Esophagus muscularis mucosa (tissue), 4 donors: ENCODE results near the gene GAS6. TPM values are rescaled to one million over a fixed set of nuclear protein-coding genes. Genes with fewer than 3 reads are reported as not detected.
A peak's percentile ranks its signal among the peaks of the same experiment; 100 is the strongest.

Experiments
- DNase-seq: peaks from one replicate; pipeline ENCODE4 v3.0.0-alpha.2; 2017; ENCODE audit errors: extremely low spot score
- H3K27ac ChIP-seq, 4 donors: fragments of 200-600 bp; sonication (generic); replicated peaks in 1 of 4; 1 replicate in 3 of 4; 2 replicates in 1 of 4; pipeline ENCODE4 v1.5.1; 2016 to 2019; ENCODE audit warnings: mild to moderate bottlenecking in 1 of 4
- H3K27me3 ChIP-seq, 4 donors: fragments of 200-600 bp; sonication (generic); one replicate each; pipeline versions ENCODE4 v1.5.1 to v1.6.0; 2016 to 2019
- H3K36me3 ChIP-seq, 4 donors: fragments of 200-600 bp; sonication (generic); one replicate each; pipeline ENCODE4 v1.5.1; 2016 to 2019
- H3K4me1 ChIP-seq, 4 donors: fragments of 200-600 bp; sonication (generic); one replicate each; pipeline ENCODE4 v1.5.1; 2016 to 2019
- H3K4me3 ChIP-seq, 4 donors: fragments of 200-600 bp; sonication (generic); 1 replicate in 2 of 4; 2 replicates in 2 of 4; pipeline ENCODE4 v1.5.1; 2016 to 2019; ENCODE audit warnings: mild to moderate bottlenecking in 4 of 4, moderate library complexity in 1 of 4
- H3K9me3 ChIP-seq, 4 donors: fragments of 200-600 bp; sonication (generic); 1 replicate in 3 of 4; 2 replicates in 1 of 4; pipeline ENCODE4 v1.5.1; 2016 to 2019
- CTCF ChIP-seq, 3 experiments: fragments of 200-600 bp in 2 of 3; fragments of 450-650 bp in 1 of 3; sonication (generic) in 2 of 3; IDR thresholded peaks; one replicate each; pipeline ENCODE4 v1.5.1; 2017 to 2019; ENCODE audit warnings: antibody characterized with exemption in 3 of 3, mild to moderate bottlenecking in 2 of 3, moderate library complexity in 1 of 3
- EP300 ChIP-seq: sonication (generic); formaldehyde crosslinking; IDR thresholded peaks from one replicate; pipeline ENCODE4 v1.6.1; 2017; ENCODE audit warnings: antibody characterized with exemption
- POLR2A ChIP-seq: fragments of 450-650 bp; IDR thresholded peaks from one replicate; pipeline ENCODE4 v1.6.1; 2017; ENCODE audit warnings: antibody characterized with exemption, moderate library complexity, mild to moderate bottlenecking, low read depth
- POLR2AphosphoS5 ChIP-seq, 2 donors: sonication (generic); formaldehyde crosslinking; IDR thresholded peaks; one replicate each; pipeline ENCODE4 v1.6.1; 2017; ENCODE audit warnings: antibody characterized with exemption in 2 of 2
- WGBS: methylation state at CpG from one replicate; pipeline ENCODE4 v1.1.5; 2018; 5-methylcytosine and 5-hydroxymethylcytosine counted together
- intact Hi-C: fragments of 100-400 bp; cut with DNase I; formaldehyde crosslinking; loops from one replicate; pipeline ENCODE4 v1.15.1; 2023
- total RNA-seq, 4 donors: library from RNA; depleted of rRNA; stranded (reverse); fragments of >200 nt; gene quantifications; one replicate each; pipeline versions ENCODE4 v1.1.0 to v1.2.1, GENCODE V29; 2016

GAS6 gene
- total RNA-seq, 4 donors from 2014 or later: 241 to 459 (median 346) TPM

- 94% methylated on average over 15 of the region's 15 CpGs for WGBS
- peaks cover 19 to 58% (median 47%) of the 10 kb centered on the region in 4 donors for H3K4me1 ChIP-seq
- H3K27ac ChIP-seq: peak overlapping the region in 2 of 4 donors; percentile 21 to 71
- H3K27me3 ChIP-seq: no peaks in the 10 kb centered on the region
- no peak overlapping the region for H3K4me3 ChIP-seq
- H3K9me3 ChIP-seq: no peaks in the 10 kb centered on the region
- intact Hi-C loops: no loop called here
- no peak for TF ChIP-seq POLR2A
- TF ChIP-seq EP300: no peak
- TF ChIP-seq CTCF (IDR thresholded peaks at IDR 0.05): no peak
- no peak for TF ChIP-seq POLR2AphosphoS5 (IDR thresholded peaks at IDR 0.05)
- no peaks in the 10 kb centered on the region for H3K36me3 ChIP-seq
- DNase-seq: peak; percentile 24
Observed at GRCh38 chr13:113898391-113898790, 34.5 kb upstream of the GAS6 start.

GRCh38 chr13:113897966-113898365 is 34.1 kb upstream of the GAS6 start:
- no peaks in the 10 kb centered on the region for H3K9me3 ChIP-seq
- no peaks in the 10 kb centered on the region for H3K27me3 ChIP-seq
- DNase-seq: peak; percentile 62
- TF ChIP-seq POLR2AphosphoS5 (IDR thresholded peaks at IDR 0.05) (no peak), EP300 (no peak), CTCF (IDR thresholded peaks at IDR 0.05) (no peak), POLR2A (no peak)
- intact Hi-C loops: no loop called here
- no peak overlapping the region for H3K4me3 ChIP-seq
- H3K27ac ChIP-seq: peak overlapping the region; percentile 52 to 71 (median 56)
- 89% methylated on average over 3 of the region's 4 CpGs for WGBS
- H3K36me3 ChIP-seq: no peaks in the 10 kb centered on the region
- peaks cover 15 to 54% (median 43%) of the 10 kb centered on the region in 4 donors for H3K4me1 ChIP-seq

- peak; percentile 86 for DNase-seq
- intact Hi-C loops: no loop called here
- H3K27ac ChIP-seq: peak overlapping the region; percentile 52 to 71 (median 56)
Observed at GRCh38 chr13:113897161-113897560, 33.3 kb upstream of the GAS6 start.

GRCh38 chr13:113895436-113895835 is 31.6 kb upstream of the GAS6 start:
- DNase-seq: no peak
- Histone ChIP-seq H3K27me3 (no peaks in the 10 kb centered on the region), H3K4me3 (no peak overlapping the region), H3K9me3 (no peaks in the 10 kb centered on the region), H3K4me1 (peaks cover 14 to 35% (median 28%) of the 10 kb centered on the region in 4 donors), H3K27ac (no peak overlapping the region), H3K36me3 (no peaks in the 10 kb centered on the region)
- TF ChIP-seq EP300 (no peak), POLR2AphosphoS5 (IDR thresholded peaks at IDR 0.05) (no peak), CTCF (IDR thresholded peaks at IDR 0.05) (no peak), POLR2A (no peak)
- intact Hi-C loops: no loop called here
- WGBS: 57% methylated on average over 1 of the region's 1 CpG

More at GRCh38 chr13:113897161-113897560, 33.3 kb upstream of the GAS6 start:
- no peaks in the 10 kb centered on the region for H3K36me3 ChIP-seq
- WGBS: 30% methylated on average over 4 of the region's 4 CpGs
- no peak overlapping the region for H3K4me3 ChIP-seq
- H3K4me1 ChIP-seq: peaks cover 14 to 46% (median 36%) of the 10 kb centered on the region in 4 donors
- H3K27me3 ChIP-seq: no peaks in the 10 kb centered on the region
- no peak for TF ChIP-seq CTCF (IDR thresholded peaks at IDR 0.05)
- TF ChIP-seq EP300: no peak
- TF ChIP-seq POLR2AphosphoS5 (IDR thresholded peaks at IDR 0.05): peak in 1 of 2 donors; percentile 76
- H3K9me3 ChIP-seq: no peaks in the 10 kb centered on the region
